ENCODE results near the gene DNM3. TPM values are rescaled to one million over a fixed set of nuclear protein-coding genes. Genes with fewer than 3 reads are reported as not detected.

DNM3 gene
- total and polyA plus RNA-seq, 2 donors (not counting 3 experiments of a cell fraction or from before 2014, with no cell fraction given), result 1.4 to 2.5 TPM

- no peak overlapping the region for H3K9ac ChIP-seq (replicated peaks; ENCODE audit: extremely low read depth, insufficient read depth, low read length)
- H3K4me1 ChIP-seq (ENCODE audit: control insufficient read depth, extremely low read depth, insufficient read depth, low read length), result peaks cover 20% of the 10 kb centered on the region
- no peak overlapping the region for H3K27ac ChIP-seq (ENCODE audit: insufficient read depth, low read depth, low read length)
- ChIA-PET CTCF (interaction anchor here (0.8 kb wide), 1 partner anchor 19 kb away, joined by 3 read pairs; no protein-coding TSS in a partner anchor), POLR2A (no interaction called here)
- no peaks in the 10 kb centered on the region for H3K36me3 ChIP-seq (ENCODE audit: control insufficient read depth in 2 of 2, extremely low read depth in 1 of 2, insufficient read depth in 2 of 2, low read length in 2 of 2)
- H3K4me2 ChIP-seq (ENCODE audit: insufficient read depth, low read length), result no peak overlapping the region
- dilution Hi-C loops (cut with MboI; ENCODE audit: extremely low pct_ligation_motif_present, low sequenced_read_pairs), result no loop called here
- no peaks in the 10 kb centered on the region for H3K9me1 ChIP-seq (replicated peaks; ENCODE audit: control insufficient read depth, extremely low read depth, insufficient read depth, low read length)
- no peaks in the 10 kb centered on the region for H3K79me2 ChIP-seq (ENCODE audit: control insufficient read depth, insufficient read depth, low read length)
- H4K20me1 ChIP-seq (replicated peaks; ENCODE audit: control insufficient read depth, extremely low read depth, insufficient read depth, low read length), result no peaks in the 10 kb centered on the region
- intact Hi-C loops (cut with micrococcal nuclease), result no loop called here
- no peaks in the 10 kb centered on the region for H3K9me3 ChIP-seq (replicated peaks; ENCODE audit: control insufficient read depth, insufficient read depth, low read length)
- BruUV-seq (replicated peaks), result no TSS peak
- no peak overlapping the region for H2AFZ ChIP-seq (ENCODE audit: low read depth, low read length)
- DNase-seq (ENCODE audit: low read depth, low spot score), result no peak
- no peak for TF ChIP-seq MYC (IDR thresholded peaks at IDR 0.05; ENCODE audit: low read depth, low read length)
- no peak for TF ChIP-seq POLR2A (IDR thresholded peaks at IDR 0.05; ENCODE audit: low read depth, low read length)
- no peak for TF ChIP-seq EZH2 (IDR thresholded peaks at IDR 0.05; ENCODE audit: borderline replicate concordance, low read depth, low read length, severe bottlenecking)
- no peak for TF ChIP-seq FOS (IDR thresholded peaks at IDR 0.05; ENCODE audit: borderline replicate concordance, insufficient read depth, low read length)
- no peak for TF ChIP-seq GATA2 (IDR thresholded peaks at IDR 0.05; ENCODE audit: insufficient read depth, insufficient read length, low read depth, low read length)
- TF ChIP-seq POLR2AphosphoS5 (IDR thresholded peaks at IDR 0.05; ENCODE audit: insufficient read depth, low read depth, low read length), result no peak
- TF ChIP-seq JUN (IDR thresholded peaks at IDR 0.05; ENCODE audit: borderline replicate concordance, insufficient read depth, insufficient read length, low read depth), result no peak
- no peak for TF ChIP-seq CTCF (IDR thresholded peaks at IDR 0.05; ENCODE audit: extremely low read depth in 1 of 2, insufficient read depth in 1 of 2, low read depth in 1 of 2, low read length in 2 of 2)
- TF ChIP-seq MAX (IDR thresholded peaks at IDR 0.05; ENCODE audit: insufficient read depth, insufficient read length), result no peak
- no peak overlapping the region for H3K4me3 ChIP-seq (replicated peaks in 1 of 3; ENCODE audit: insufficient read depth in 1 of 3, low read depth in 1 of 3, low read length in 3 of 3)
- FAIRE-seq, result no peak
- no peaks in the 10 kb centered on the region for H3K27me3 ChIP-seq (ENCODE audit: control insufficient read depth in 2 of 2, insufficient read depth in 2 of 2, low read length in 2 of 2)
Observed at GRCh38 chr1:172251486-172251885, 410.2 kb downstream of the DNM3 start.
